Measurements from ENCODE around the gene MICAL2. TPM values are rescaled to one million over a fixed set of nuclear protein-coding genes. Genes with fewer than 3 reads are reported as not detected.

MICAL2 gene
- total RNA-seq, 2 experiments from 2014 or later = not detected

DNA sequence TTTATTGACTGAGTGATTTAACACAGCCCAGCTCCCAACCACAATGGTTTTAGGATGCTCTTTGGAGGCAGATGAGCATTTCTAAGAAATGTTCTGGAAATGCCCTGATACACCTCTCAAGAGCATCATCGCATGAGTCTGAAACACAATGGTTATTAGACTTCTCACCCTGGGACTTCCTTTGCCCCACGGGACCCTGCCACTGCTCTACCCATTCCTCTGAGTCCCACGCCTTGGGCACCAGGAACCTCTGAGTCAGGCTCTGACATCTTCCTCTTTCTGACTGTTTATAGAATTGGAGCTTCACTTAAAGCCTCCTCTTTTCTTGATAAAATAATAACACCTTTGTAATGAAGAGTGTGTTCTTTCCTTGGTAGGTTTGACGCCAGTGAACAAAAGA is 181.4 kb downstream of the MICAL2 start:
- no peaks in the 10 kb centered on the region for H3K9me2 ChIP-seq (ENCODE audit: insufficient read depth, low read length)
- no peak overlapping the region for H2AFZ ChIP-seq (ENCODE audit: low read length)
- BruUV-seq (replicated peaks) = no TSS peak
- H3K4me1 ChIP-seq (ENCODE audit: insufficient read depth, low read length, poor library complexity, severe bottlenecking) = no peaks in the 10 kb centered on the region
- no peaks in the 10 kb centered on the region for H3K9me3 ChIP-seq (ENCODE audit: low read length)
- H3K36me3 ChIP-seq (ENCODE audit: insufficient read depth, low read length) = no peaks in the 10 kb centered on the region
- H3K4me3 ChIP-seq (ENCODE audit: low read depth, low read length, poor library complexity, severe bottlenecking) = no peak overlapping the region
- no peak overlapping the region for H3K27ac ChIP-seq (ENCODE audit: low read depth, low read length, poor library complexity, severe bottlenecking)
- POLR2A ChIA-PET = no interaction called here
- CTCF ChIA-PET (ENCODE audit: unreplicated experiment) = no interaction called here
- H3K79me2 ChIP-seq (ENCODE audit: insufficient read depth, low read depth, low read length) = no peaks in the 10 kb centered on the region
- TF ChIP-seq, protein P1, sequence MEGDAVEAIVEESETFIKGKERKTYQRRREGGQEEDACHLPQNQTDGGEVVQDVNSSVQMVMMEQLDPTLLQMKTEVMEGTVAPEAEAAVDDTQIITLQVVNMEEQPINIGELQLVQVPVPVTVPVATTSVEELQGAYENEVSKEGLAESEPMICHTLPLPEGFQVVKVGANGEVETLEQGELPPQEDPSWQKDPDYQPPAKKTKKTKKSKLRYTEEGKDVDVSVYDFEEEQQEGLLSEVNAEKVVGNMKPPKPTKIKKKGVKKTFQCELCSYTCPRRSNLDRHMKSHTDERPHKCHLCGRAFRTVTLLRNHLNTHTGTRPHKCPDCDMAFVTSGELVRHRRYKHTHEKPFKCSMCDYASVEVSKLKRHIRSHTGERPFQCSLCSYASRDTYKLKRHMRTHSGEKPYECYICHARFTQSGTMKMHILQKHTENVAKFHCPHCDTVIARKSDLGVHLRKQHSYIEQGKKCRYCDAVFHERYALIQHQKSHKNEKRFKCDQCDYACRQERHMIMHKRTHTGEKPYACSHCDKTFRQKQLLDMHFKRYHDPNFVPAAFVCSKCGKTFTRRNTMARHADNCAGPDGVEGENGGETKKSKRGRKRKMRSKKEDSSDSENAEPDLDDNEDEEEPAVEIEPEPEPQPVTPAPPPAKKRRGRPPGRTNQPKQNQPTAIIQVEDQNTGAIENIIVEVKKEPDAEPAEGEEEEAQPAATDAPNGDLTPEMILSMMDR (conservative IDR thresholded peaks at IDR 0.05; ENCODE audit: low read length) = no peak
- TF ChIP-seq EZH2phosphoT487 (IDR thresholded peaks at IDR 0.05; ENCODE audit: borderline replicate concordance, low read depth, low read length) = no peak
- no peak overlapping the region for H3K4me2 ChIP-seq (ENCODE audit: low read length)
- DNase-seq (ENCODE audit: low spot score) = no peak
- intact Hi-C loops (cut with micrococcal nuclease; ENCODE audit: unreplicated experiment) = no loop called here
- no peaks in the 10 kb centered on the region for H4K20me1 ChIP-seq (ENCODE audit: insufficient read depth, low read length)

DNA sequence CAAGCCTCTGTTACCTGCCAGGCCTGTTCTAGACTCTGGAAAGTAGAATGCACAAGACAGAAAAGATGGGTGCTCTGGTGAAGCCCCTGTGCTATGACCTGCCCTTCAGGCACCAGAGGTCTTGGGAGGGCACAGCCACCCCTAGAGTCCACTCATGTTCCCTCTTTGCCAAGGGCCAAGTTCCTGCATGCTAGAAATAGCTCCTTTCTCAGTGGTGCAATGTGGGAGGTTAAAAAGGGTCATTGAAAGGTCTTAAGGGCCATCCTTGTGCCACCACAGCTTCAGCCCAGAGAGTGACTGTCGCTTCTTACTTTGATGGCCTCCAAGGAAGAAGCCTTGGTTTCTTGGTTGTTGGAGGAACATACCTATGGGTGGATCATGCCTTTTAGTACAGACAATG is 182.4 kb downstream of the MICAL2 start:
- no TSS peak for BruUV-seq (replicated peaks)
- Histone ChIP-seq H3K9me3 (ENCODE audit: low read length) (no peaks in the 10 kb centered on the region), H4K20me1 (ENCODE audit: insufficient read depth, low read length) (no peaks in the 10 kb centered on the region), H3K4me3 (ENCODE audit: low read depth, low read length, poor library complexity, severe bottlenecking) (no peak overlapping the region), H3K9me2 (ENCODE audit: insufficient read depth, low read length) (no peaks in the 10 kb centered on the region), H2AFZ (ENCODE audit: low read length) (no peak overlapping the region), H3K4me2 (ENCODE audit: low read length) (no peak overlapping the region), H3K27ac (ENCODE audit: low read depth, low read length, poor library complexity, severe bottlenecking) (no peak overlapping the region), H3K79me2 (ENCODE audit: insufficient read depth, low read depth, low read length) (no peaks in the 10 kb centered on the region), H3K4me1 (ENCODE audit: insufficient read depth, low read length, poor library complexity, severe bottlenecking) (no peaks in the 10 kb centered on the region), H3K36me3 (ENCODE audit: insufficient read depth, low read length) (no peaks in the 10 kb centered on the region)
- ChIA-PET CTCF (ENCODE audit: unreplicated experiment) (no interaction called here), POLR2A (interaction anchor here (0.5 kb wide), 1 partner anchor 52 kb away, joined by 3 read pairs; no protein-coding TSS in a partner anchor)
- intact Hi-C loops (cut with micrococcal nuclease; ENCODE audit: unreplicated experiment) = no loop called here
- TF ChIP-seq, protein P1 (conservative IDR thresholded peaks at IDR 0.05; ENCODE audit: low read length) = no peak
- no peak for TF ChIP-seq EZH2phosphoT487 (IDR thresholded peaks at IDR 0.05; ENCODE audit: borderline replicate concordance, low read depth, low read length)
- DNase-seq (ENCODE audit: low spot score) = no peak

DNA sequence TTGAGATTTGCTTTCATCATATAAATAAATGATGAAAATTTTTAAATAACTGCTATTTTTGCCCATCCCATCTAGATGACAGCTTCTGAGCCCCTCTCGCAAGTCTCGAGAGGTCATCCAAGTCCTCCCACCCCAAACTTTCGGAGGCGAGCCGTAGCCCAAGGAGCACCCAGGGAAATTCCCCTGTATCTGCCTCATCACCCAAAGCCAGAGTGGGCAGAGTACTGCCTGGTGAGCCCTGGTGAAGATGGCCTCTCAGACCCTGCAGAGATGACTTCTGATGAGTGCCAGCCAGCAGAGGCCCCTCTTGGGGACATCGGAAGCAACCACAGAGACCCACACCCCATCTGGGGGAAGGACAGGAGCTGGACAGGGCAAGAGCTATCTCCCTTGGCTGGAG is 183.1 kb downstream of the MICAL2 start:
- H3K4me1 ChIP-seq (ENCODE audit: insufficient read depth, low read length, poor library complexity, severe bottlenecking) = no peaks in the 10 kb centered on the region
- no peak overlapping the region for H3K4me3 ChIP-seq (ENCODE audit: low read depth, low read length, poor library complexity, severe bottlenecking)
- no peaks in the 10 kb centered on the region for H3K79me2 ChIP-seq (ENCODE audit: insufficient read depth, low read depth, low read length)
- DNase-seq (ENCODE audit: low spot score) = no peak
- H3K9me2 ChIP-seq (ENCODE audit: insufficient read depth, low read length) = no peaks in the 10 kb centered on the region
- POLR2A ChIA-PET = no interaction called here
- no peak overlapping the region for H3K27ac ChIP-seq (ENCODE audit: low read depth, low read length, poor library complexity, severe bottlenecking)
- no TSS peak for BruUV-seq (replicated peaks)
- no peaks in the 10 kb centered on the region for H4K20me1 ChIP-seq (ENCODE audit: insufficient read depth, low read length)
- CTCF ChIA-PET (ENCODE audit: unreplicated experiment) = no interaction called here
- TF ChIP-seq, protein P1 (conservative IDR thresholded peaks at IDR 0.05; ENCODE audit: low read length) = no peak
- TF ChIP-seq EZH2phosphoT487 (IDR thresholded peaks at IDR 0.05; ENCODE audit: borderline replicate concordance, low read depth, low read length) = no peak
- H3K36me3 ChIP-seq (ENCODE audit: insufficient read depth, low read length) = no peaks in the 10 kb centered on the region
- H3K9me3 ChIP-seq (ENCODE audit: low read length) = no peaks in the 10 kb centered on the region
- H3K4me2 ChIP-seq (ENCODE audit: low read length) = no peak overlapping the region
- intact Hi-C loops (cut with micrococcal nuclease; ENCODE audit: unreplicated experiment) = no loop called here
- H2AFZ ChIP-seq (ENCODE audit: low read length) = no peak overlapping the region

Measured in OCI-LY7 (cell line).